Gastroesophageal sphincter (tissue), 3 donors: ENCODE results near the gene GTF2H1.

ENCODE experiments used
- EP300 ChIP-seq: sonication (generic); formaldehyde crosslinking; IDR thresholded peaks from one replicate; pipeline ENCODE4 v1.6.1; 2017; ENCODE audit warnings: antibody characterized with exemption, mild to moderate bottlenecking
- POLR2A ChIP-seq, 2 donors: fragments of 450-650 bp; IDR thresholded peaks; one replicate each; pipeline ENCODE4 v1.6.1; 2017; ENCODE audit warnings: antibody characterized with exemption in 2 of 2, mild to moderate bottlenecking in 2 of 2, moderate library complexity in 1 of 2
- TF ChIP-seq, protein P1 (sequence below), 4 experiments: fragments of 200-600 bp in 2 of 4; fragments of 450-650 bp in 2 of 4; sonication (generic) in 1 of 4; IDR thresholded peaks; one replicate each; pipeline ENCODE4 v1.5.1; 2017 to 2019; ENCODE audit warnings: antibody characterized with exemption in 4 of 4, mild to moderate bottlenecking in 2 of 4, moderate library complexity in 2 of 4

DNA sequence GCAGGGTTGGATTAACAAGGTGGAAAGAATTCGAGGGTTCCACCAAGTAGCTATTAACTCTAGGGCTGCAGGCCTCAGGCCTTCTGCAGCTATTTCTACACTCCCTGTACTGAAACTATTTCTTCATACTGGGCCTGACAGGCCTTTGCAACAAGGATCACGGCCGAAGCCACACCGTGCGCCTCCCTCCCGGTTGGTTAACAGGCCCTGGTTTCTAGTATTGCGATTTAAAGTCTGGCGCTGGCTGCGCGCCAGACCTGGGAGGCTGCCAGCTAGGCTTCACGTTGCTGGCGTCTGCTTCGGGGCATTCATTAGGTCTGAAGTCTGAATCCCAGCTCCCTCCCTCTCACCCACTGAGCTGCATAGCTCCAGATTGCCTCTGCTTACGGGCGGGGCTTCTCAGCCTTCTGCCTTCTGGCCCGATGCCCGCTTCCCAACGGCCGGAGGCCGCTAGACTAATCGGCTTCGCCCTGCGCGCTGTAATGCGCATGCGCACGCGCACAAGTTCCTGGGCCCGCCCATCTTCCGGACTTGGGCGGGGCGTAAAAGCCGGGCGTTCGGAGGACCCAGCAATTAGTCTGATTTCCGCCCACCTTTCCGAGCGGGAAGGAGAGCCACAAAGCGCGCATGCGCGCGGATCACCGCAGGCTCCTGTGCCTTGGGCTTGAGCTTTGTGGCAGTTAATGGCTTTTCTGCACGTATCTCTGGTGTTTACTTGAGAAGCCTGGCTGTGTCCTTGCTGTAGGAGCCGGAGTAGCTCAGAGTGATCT, 73.6 kb downstream of the GTF2H1 start:
- TF ChIP-seq EP300 (no peak), POLR2A (IDR thresholded peaks at IDR 0.05) (peak; percentile 34 to 69)
- TF ChIP-seq, protein P1, sequence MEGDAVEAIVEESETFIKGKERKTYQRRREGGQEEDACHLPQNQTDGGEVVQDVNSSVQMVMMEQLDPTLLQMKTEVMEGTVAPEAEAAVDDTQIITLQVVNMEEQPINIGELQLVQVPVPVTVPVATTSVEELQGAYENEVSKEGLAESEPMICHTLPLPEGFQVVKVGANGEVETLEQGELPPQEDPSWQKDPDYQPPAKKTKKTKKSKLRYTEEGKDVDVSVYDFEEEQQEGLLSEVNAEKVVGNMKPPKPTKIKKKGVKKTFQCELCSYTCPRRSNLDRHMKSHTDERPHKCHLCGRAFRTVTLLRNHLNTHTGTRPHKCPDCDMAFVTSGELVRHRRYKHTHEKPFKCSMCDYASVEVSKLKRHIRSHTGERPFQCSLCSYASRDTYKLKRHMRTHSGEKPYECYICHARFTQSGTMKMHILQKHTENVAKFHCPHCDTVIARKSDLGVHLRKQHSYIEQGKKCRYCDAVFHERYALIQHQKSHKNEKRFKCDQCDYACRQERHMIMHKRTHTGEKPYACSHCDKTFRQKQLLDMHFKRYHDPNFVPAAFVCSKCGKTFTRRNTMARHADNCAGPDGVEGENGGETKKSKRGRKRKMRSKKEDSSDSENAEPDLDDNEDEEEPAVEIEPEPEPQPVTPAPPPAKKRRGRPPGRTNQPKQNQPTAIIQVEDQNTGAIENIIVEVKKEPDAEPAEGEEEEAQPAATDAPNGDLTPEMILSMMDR (IDR thresholded peaks at IDR 0.05): no peak
